Islet precursor cell (in vitro differentiated cells): ENCODE data around the gene COL8A2.

Source experiments
- DNase-seq: peaks from one replicate; pipeline ENCODE4 v3.0.0-alpha.2; 2018

Gene COL8A2

DNA sequence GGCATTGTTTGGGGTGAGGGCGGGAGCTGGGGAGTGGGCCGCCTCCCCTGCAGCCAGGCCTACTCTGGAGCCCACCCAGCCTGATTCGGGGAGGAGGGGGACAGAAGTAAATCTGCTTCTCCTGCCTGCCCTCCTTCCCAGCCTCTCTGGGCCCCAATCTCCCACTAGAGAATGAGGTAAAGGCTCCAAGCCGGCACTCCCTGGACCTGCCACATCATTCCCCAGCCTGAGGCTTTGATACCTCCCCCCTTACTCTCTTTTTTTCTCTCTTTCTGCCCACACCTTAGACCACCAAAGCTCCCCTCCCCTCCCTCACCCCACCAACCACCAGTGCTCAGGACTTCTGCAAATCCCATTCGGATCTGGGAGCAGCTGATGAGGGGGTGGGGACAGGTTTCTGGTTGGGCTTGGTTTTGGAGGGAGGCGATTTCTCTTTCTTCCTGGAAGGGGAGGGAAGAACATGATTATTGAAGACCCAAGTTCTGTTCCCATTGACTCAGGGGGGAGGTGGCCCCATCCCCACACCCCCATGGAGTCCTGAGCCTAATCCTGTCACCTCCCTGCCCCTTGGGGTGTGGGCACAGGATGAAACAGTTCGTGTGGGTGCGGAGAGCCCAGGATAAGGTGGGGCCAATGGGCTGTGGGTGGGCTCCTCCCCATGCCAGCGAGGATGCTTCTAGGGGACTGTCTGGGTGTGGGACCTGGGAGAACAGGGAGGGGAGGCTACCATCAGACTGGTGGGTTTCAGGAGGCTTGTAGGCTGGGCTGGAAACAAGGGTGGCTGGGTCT lies 32.3 kb upstream of the COL8A2 start:
- DNase-seq = no peak

DNA sequence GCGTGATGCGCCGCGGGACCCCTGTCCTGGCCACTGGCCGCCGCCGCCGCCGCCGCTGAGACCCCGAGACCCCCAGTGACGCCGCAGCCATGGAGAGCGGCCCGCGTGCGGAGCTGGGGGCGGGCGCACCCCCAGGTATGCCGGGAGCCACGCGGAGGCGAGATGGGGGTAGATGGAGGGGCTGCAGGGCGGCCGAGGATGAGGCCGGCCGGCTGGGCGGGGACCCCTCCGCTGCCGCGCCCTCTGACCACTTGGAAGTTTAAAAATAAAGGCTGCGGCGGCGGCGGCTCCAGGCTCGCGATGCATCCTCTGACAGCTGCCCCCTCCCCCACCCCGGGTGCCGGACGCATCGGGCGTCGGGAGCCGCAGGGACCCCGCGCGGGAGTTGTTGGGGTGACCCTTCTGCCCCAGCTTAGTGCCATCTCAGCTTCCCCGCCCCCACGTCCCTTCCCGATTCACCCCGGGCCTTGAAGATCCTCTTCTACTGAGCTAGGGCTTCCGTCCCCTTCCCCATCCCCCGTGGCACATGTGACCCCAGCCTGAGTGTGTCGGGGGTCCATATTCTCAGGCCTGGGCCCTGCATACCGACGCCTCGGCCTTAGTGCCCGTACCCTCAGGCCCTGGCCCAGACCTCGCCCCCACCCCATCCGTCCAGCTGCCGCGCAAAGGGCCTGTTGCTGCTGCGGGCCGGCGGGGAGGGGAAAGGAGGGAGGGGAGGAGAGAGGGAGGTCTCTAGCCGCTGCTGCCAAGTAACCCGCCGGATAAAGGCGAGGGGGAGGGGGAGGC lies 31.5 kb upstream of the COL8A2 start:
- DNase-seq = peak; percentile 90

DNA sequence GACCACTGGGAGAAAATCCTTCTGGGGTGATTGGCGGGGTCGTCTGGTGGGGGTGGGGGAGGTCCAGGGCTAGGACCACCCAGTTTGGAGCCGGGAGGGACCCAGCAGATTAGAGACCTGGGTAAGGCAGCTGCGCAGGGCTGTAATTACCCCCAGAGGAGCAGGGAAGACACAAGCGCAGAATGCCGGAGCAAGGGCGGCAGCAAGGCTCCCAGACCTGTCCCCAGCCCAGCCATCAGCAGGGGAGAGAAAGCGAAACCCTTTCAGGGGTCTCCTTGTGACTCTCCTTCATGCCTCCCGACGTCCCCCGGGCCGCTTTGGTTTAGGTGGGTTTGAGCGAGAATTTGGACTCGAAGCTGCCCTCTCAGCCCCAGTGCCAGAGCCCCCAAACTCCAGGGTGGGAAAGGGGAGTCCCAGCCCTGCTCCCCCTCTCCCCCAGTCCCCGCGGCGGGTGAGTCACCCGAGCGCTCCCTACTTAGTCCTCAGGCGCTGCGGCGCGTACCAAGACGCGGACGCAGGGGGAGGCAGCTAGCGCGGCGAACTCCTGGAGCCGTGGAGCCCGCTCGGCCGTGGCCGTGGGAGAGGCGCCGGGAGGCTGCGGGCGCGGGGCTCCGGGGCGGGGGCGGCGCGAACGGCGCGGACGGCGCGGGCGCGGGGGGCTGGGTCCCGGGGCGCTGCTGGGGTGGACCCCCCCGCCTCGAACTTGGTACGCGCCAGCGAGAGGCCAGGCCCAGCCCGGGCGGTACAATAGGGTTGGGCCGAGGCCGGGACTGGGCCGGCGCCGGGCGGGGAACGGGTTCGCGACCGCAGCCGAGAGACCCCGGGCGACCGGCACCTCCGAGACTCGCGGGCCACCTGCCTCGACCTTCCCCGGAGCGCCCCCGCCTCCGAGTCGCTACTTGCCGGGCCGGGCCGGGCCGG lies 30.6 kb upstream of the COL8A2 start, which contains the start of gene MAP7D1:
Gene MAP7D1 (plus strand): TSS at position 753 of the 921 bp plus-strand sequence. CDS start 258 bp downstream, outside the sequence.
- DNase-seq = peak; percentile 91

DNA sequence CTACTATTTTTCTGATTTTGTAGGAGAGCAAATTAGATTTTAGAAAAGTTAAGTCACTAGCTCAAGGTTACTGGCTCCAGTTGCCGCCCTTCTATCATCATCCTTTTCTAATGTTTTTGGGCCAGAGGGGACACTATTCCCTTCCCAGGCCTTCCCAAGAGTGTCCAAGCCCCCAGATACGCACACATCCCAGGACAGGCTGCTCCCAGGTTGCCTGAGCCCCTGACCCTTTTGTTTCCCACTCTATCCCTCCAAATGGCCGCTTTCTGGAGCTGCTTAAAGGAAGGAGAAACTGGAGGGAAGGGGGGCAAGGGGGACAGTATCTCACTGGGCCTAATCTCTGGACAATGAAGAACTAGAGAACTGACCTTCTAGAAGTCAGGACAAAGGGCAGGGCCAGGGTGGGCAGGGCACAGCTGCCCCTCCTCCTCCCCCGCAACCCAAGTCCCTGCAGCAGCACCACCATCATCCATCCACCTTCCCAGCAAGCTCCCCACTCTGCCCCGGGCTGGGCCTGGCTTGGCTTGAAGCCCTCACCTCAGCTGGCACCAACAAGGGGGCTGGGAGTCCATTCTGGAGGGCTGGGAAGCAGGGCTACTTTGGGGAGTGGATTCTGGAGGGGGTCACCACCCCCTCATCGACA lies 29.9 kb upstream of the COL8A2 start:
- DNase-seq = no peak

DNA sequence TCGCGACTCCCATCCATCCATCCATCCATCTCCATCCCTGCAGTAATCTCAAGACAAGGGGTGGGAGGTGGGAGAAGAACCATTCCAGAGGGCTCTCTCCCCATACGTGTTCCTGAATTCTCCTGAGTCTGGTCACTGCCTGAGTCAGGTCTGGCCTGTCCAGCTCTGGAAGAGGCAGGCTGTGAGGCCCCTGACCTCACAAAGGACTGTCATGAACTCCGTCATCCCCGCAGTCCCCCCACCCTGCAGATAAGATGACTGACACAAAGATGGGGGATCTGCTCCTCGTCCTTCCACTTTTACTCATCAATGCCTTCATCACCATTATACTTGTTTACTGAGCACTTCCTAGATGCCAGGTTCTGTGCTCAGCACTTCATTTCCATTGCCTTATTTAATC lies 29.3 kb upstream of the COL8A2 start:
- no peak for DNase-seq

DNA sequence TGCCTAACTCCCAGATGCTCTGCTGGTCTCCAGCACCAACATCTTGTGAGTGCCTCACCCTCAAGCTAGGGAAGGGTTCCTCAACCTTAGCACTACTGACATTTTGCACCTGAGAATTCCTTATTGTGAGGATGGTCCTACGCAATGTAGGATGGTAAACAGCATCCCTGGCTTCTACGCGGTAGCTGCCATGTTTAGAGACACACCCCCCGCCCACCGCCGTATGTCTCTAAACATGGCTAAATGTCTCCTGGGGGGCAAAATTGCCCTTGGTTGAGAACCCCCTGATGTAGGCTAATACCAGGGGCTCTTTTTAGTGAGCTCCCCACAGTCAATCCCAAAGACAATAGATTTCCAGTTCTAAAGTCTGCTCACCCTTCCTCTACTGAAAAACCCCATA lies 28.5 kb upstream of the COL8A2 start:
- no peak for DNase-seq

DNA sequence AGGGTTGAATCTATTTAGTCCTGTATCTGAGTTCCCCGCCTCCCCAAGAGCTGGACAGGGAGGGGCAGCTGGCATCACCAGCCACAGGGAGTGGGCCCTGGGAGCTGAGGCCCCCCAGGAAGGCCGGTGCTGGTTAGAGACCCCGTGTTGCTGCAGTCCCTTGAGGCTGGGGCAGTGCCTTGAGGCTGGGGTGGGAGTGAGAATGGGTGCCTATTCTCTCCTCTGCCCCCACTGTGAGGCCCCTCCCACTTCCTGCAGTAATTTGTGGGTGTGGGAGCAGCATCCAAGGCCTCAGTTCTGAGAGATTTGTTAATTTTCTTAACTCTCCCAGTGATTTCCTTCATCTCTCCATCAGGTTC lies 26.8 kb upstream of the COL8A2 start:
- DNase-seq = no peak

DNA sequence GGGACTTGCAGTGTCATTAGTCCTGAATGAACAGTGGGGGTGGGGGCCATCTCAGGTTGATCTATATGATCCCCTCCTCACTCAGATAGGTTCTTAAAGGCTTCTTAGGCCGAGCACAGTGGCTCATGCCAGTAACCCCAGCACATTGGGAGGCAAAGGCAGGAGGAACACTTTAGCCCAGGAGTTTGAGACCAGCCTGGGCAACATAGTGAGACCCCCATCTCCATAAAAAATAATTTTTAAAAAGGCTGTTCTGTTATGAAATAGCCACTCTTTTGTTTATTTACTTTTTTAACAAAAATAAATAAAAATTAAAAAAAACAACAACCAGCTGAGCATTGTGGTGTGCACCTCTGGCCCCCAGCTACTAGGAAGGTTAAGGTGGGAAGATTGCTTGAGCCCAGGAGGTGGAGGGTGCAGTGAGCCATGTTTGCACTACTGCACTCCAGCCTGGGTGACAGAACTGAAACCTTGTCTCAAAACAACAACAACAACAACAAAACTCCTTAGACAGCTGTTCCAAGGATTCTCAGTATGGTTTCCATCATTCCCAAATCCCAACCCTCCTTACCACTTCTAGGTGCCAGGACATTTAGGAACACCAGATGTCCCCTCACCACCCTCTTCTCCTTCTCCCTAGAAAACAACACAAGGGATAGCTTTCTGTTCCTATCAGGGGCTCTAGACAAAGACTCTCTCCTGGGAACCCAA lies 26.3 kb upstream of the COL8A2 start:
- no peak for DNase-seq

DNA sequence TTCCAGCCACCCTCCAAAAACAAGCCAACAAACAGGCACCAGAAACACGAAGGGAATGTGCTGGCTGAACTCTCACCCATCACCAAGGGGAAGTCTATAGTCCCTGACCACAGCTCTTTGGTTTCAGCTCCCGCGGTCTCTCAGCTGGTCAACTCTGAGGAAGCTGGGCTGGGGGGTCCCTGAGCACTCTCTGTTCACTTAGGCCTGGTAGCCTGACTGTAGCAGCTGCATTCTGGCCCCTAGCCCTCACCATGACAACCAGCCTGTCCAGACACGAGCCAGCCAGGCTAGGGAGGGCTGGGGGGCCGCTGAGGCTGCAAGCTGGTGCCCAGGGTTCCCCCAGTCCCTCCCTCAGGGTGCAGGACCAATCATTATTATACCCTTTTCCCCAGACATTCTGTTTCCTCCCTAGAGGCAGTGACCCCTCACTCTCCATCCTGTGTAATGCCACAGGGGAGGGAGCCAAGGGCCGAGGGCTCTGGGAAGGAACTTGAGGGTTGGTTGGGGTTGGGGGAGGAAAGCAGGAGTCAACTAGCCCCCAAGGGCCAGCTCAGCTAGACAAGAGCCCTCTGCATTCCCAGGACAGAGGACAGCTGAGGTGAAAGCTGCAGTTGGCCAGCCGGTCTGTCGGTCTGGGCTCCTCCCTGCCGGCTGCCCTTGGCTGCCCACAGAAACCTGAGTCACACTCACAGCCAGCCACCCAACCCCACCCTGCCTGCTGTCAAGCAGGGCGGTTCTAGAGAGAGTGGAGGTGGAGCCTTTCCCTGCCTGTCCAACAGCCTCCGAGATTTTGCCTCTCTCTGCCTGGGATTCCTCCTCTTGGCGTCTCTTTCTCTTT lies 25.5 kb upstream of the COL8A2 start:
- peak; percentile 99 for DNase-seq

DNA sequence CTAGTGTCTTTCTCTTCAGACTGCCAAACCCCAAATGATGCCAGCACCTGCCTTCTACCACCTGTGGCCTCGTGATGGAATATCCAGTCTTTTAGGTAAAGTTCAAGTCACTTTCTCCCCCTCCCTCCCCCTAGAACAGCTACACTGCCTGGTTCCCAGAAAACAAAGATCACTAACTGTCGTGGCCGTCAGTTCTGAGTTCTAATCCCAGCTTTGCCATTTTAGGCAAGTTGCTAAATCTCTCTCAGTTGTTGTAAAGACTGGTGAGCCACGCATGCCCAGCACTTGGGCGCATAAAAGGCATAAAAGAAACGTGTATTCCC lies 24.9 kb upstream of the COL8A2 start:
- DNase-seq = no peak

DNA sequence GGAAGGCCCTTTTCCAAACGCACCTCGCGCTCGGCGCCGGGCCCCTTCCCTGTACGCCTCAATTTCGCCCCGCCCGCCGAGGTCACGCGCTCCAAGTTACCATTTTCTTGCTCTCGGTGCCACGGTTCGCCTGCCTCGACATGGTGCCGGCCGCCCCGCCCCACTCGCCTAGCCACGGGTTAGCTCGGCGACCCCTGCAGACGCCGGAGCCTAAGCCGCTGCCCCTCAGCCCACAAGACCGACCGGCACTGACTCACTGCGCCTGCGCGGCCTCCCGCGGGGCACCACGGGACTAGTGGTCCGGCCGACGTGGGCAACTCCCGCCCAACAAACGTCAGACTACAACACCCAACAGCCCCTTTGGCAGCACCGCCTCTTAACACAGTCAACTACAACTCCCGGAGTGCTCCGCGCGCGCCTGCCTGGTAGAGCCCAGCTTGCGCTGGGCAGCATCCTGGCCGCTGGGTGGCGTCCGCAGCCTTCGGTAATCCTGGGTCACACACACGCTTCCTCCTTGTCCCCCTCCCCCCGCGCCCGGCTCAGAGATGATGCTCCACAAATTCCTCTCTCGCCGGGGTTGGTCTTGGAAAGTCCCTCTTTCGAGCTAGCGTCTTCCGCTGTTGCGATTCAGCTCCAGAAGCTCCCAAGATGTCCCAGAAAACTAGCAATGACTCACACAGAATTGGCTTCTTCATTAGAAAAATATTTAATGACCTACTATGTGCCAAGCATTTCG lies 24.4 kb upstream of the COL8A2 start, which contains the start of gene TRAPPC3:
Gene TRAPPC3 (minus strand): TSS at position 250 of the 736 bp plus-strand sequence. CDS start 108 bp downstream, at position 142.
- peak; percentile 100 for DNase-seq

DNA sequence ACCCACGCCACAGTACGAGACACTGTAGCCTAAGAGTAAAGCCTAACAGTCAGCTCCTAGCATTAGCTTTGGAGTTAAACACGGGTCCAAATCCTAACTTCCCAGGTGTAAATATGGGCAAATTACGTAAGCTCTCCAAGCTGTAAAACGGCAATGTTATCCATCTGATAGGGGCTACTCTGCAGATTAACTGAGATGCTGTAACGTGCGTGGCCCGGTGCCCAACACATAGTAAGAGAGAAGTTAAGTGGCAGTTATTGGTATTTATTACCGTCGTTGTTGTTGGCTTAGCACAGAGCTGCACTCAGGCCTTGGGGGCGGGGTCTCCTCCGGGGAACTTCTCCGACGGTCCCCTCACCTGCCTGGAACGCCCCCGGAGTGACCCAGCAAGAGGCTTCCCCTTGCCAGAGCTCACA lies 23.8 kb upstream of the COL8A2 start:
- DNase-seq = no peak

DNA sequence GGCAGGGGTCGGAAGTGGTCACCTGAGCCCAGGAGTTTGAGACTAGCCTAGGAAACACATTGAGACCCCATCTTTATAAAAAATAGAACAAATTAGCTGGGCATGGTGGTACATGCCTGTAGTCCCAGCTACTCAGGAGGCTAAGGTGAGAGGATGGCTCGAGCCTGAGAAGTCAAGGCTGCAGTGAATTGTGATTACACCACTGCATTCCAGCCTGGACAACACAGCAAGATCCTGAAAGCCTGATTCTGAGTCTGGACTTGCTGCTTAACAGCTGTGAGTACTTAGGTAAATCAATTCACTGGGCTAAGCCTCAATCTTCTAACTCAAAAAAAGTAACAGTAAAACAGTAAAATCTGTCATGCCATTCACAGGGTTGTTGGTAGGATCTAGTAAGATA lies 19.4 kb upstream of the COL8A2 start:
- no peak for DNase-seq

DNA sequence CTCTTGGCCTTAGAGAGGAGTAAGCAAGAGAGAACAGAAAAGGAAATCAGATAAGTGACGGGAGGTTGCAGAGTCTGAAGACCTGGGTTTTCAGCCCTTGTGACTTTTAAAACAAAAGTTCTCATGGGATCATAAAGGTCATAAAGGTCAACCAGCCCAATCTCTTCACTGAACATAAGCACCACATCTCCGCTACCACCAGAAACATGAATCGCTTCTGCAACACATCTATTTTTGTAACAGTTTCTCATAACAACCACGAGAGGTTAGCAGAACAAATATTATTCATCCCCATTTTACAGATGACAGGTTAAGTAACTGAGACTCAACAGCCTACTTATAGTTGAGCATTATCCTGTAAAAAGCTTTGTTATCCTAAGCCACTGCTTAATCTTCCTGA lies 18.4 kb upstream of the COL8A2 start:
- DNase-seq = no peak

DNA sequence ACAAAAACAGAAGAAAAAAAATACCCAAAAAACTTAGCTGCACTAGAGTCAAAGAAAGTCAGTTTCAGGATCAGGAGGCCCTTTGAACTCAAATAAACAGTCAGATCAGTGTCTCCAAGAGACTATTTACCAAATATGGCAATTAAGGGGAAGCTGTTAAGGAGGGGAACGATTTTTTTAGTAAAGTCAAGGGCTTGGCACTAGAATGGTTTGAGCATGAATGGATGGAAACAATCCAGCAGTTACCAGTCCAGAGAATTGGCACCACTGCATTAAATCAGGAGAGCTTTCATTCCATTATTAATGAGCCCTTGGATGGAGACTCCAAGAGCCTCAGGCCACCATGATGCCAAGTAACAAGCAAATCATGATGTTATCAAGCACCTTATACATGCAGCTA lies 17.1 kb upstream of the COL8A2 start:
- DNase-seq = no peak

DNA sequence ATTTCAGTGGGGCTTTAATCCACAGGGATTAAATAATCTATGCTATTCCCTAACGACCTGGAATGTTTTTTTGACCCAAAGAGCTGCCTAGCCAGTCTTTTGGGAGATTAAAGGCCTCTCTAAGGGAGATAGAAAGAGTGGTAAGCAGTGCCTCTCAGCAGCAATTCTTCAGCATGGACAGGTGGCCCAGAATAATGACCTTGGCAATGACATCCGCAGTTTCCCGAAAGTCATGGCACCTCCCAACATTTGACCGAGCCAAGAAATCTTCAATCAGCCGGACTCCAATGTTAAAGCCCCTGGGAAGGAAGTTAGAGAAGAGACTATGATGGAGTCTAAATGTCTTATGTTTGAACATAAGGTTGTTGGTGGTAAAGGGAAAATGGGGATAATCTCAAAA lies 14.5 kb upstream of the COL8A2 start:
- no peak for DNase-seq

DNA sequence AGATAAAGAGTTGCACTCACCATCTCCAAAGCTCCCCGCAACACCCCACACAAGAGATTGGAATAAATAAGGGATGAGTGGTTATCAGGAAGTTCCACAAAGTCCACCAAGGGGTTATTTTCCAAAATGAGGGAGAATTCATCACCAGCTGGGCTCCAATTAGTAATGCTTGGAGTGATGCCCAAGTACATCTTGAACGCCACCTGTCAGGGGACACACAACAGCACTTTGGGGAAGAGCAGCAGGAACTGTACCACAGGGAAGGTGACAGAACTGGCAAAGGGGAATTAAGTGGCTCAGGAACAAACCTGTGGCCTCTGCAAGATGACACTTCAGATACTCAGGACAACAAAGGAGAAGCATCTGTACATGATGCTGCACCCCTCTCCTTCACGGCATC lies 12.8 kb upstream of the COL8A2 start:
- DNase-seq = no peak

DNA sequence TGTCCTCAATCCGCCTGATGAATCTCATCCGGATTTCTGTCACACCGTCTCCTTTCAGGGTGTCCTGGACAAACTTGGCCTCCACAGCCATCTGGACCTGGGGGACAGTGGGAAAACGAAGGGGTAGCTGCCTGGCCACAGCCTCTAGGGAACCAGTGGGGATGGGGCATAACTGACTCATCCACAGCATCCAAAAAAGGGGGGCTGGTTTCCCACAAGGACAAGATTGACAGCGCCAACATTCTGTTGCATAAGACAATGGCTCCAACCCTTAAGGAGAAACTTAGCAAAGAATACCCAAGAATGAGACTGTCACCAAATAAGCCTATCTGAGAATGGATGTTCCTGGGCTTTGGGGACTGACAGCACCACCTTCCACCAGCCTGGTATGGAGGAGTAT lies 12.2 kb upstream of the COL8A2 start:
- no peak for DNase-seq

DNA sequence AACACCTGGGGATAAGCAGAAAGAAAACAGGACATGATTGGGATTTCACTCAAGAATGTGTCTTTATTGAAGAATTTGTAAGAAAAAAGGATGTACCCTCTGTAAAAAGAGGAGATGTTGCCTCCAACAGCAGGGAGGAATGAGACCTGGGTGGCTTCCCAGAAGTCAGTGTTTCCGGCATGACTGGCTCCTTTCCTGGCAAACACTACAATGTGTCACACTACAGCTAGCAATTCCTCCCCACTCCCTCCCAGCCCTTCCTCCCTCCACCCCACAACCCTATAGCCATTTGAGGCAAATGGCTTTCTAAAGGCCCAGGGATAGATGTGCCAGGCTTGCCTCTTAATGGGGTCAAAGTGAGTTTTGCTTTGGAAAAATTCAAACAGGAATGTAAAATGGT lies 11.5 kb upstream of the COL8A2 start:
- no peak for DNase-seq

DNA sequence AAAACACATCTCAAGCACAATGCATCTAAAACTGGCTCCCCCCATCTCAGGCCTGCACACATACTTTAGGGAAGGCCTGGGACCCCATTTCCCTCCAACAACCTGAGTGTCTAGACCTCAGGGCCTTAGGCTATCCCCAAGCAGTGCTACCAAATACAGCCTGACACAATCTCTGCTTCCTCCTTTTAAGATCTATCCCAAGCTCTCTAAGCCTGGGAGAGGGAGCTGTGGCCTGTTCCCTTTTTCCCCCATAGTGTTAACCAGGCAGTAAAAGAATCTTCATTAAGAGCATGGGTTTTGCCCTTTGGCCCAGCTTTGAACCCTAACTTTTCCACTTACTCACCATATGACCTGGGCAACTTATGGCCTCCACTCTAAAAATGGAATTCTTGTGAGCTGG lies 10.8 kb upstream of the COL8A2 start:
- DNase-seq = no peak

DNA sequence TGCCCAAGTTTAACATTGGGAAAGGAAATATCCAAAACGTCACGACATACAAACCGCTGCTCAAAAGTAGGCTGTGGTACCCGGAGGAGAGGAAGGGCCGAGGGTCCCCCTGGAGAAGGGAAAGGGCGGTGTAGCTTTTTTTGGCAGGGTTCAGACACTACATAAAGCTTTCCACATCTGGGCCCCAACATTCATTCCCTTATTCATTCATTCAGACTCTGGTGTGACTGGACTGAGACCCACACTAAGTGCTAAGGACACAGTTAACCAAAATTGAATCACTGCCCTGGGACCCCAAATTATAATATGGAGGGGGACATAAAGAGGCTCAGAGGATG lies 10.3 kb upstream of the COL8A2 start:
- no peak for DNase-seq
